NT2/D1 (cell line): ENCODE measurements around the gene FHOD3.

Experiments
- YY1 ChIP-seq: IDR thresholded peaks from 2 replicates; pipeline ENCODE4 v1.6.1; 2011; ENCODE audit not compliant: insufficient read length, insufficient read depth
- ZNF274 ChIP-seq: IDR thresholded peaks from 2 replicates; pipeline ENCODE4 v1.6.1; 2011; ENCODE audit warnings: mild to moderate bottlenecking, low read depth, low read length

- TF ChIP-seq ZNF274 (no peak), YY1 (no peak)
Measured at GRCh38 chr18:36675076-36675475, 377.6 kb downstream of the FHOD3 start.
